CD14-positive monocyte (primary cell): Measurements from ENCODE around the gene SYP. TPM values are rescaled to one million over a fixed set of nuclear protein-coding genes. Genes with fewer than 3 reads are reported as not detected.
A peak's percentile ranks its signal among the peaks of the same experiment; 100 is the strongest.

Source experiments
- DNase-seq, 3 donors: peaks; one replicate each; pipeline ENCODE4 v3.0.0-alpha.2; 2011 to 2022
- H2AFZ ChIP-seq: 2 replicates; pipeline ENCODE4 v1.6.0; 2012; ENCODE audit warnings: mild to moderate bottlenecking, low read depth, low read length, inconsistent platforms; ENCODE audit not compliant: insufficient read depth, poor library complexity, severe bottlenecking
- H3K27ac ChIP-seq, 2 donors: 1 replicate in 1 of 2; 2 replicates in 1 of 2; pipeline ENCODE4 v1.5.1; 2012 to 2013; ENCODE audit warnings: low read length in 2 of 2, control low read depth in 1 of 2, inconsistent platforms in 1 of 2, low read depth in 1 of 2, mild to moderate bottlenecking in 1 of 2
- H3K27me3 ChIP-seq, 2 donors: one replicate each; pipeline versions ENCODE4 v1.6.0 to v1.6.1; 2011 to 2013; ENCODE audit warnings: low read length in 2 of 2; ENCODE audit not compliant: control insufficient read depth in 2 of 2, insufficient read depth in 2 of 2
- H3K36me3 ChIP-seq, 2 donors: replicated peaks in 1 of 2; 1 replicate in 1 of 2; 2 replicates in 1 of 2; pipeline versions ENCODE4 v1.5.1 to v1.6.1; 2012 to 2013; ENCODE audit warnings: low read length in 2 of 2, control low read depth in 1 of 2, inconsistent platforms in 1 of 2, mild to moderate bottlenecking in 1 of 2; ENCODE audit not compliant: insufficient read depth in 2 of 2, control insufficient read depth in 1 of 2
- H3K4me1 ChIP-seq, 2 donors: 1 replicate in 1 of 2; 2 replicates in 1 of 2; pipeline versions ENCODE4 v1.5.1 to v1.6.1; 2012 to 2013; ENCODE audit warnings: low read length in 2 of 2, control low read depth in 1 of 2, inconsistent platforms in 1 of 2, mild to moderate bottlenecking in 1 of 2, moderate library complexity in 1 of 2; ENCODE audit not compliant: insufficient read depth in 2 of 2, control insufficient read depth in 1 of 2
- H3K4me2 ChIP-seq: replicated peaks from 2 replicates; pipeline ENCODE3; 2012; ENCODE audit warnings: low read length, moderate library complexity, mild to moderate bottlenecking; ENCODE audit not compliant: poor library complexity, severe bottlenecking; ENCODE audit errors: extremely low read depth
- H3K4me3 ChIP-seq, 3 experiments: fragments of 200-600 bp in 1 of 3; sonication (generic) in 1 of 3; replicated peaks in 1 of 3; 1 replicate in 2 of 3; 2 replicates in 1 of 3; pipeline ENCODE4 v1.5.1; 2011 to 2013; ENCODE audit warnings: low read length in 3 of 3, mild to moderate bottlenecking in 3 of 3, control low read depth in 2 of 3, low read depth in 2 of 3, inconsistent platforms in 1 of 3, moderate library complexity in 1 of 3
- H3K79me2 ChIP-seq: 2 replicates; pipeline ENCODE4 v1.6.0; 2012; ENCODE audit warnings: mild to moderate bottlenecking, control low read depth, inconsistent platforms, low read length, moderate library complexity; ENCODE audit not compliant: insufficient read depth
- H3K9ac ChIP-seq: 2 replicates; pipeline ENCODE4 v1.6.0; 2017; ENCODE audit warnings: low read length, mild to moderate bottlenecking; ENCODE audit not compliant: insufficient read depth, poor library complexity, severe bottlenecking
- H3K9me3 ChIP-seq, 2 donors: replicated peaks in 1 of 2; 1 replicate in 1 of 2; 2 replicates in 1 of 2; pipeline versions ENCODE4 v1.5.1 to v1.6.1; 2012 to 2013; ENCODE audit warnings: low read length in 2 of 2, control low read depth in 1 of 2; ENCODE audit not compliant: control insufficient read depth in 1 of 2, insufficient read depth in 1 of 2
- H4K20me1 ChIP-seq: 2 replicates; pipeline ENCODE4 v1.6.0; 2012; ENCODE audit warnings: mild to moderate bottlenecking, low read length, control low read depth, moderate library complexity; ENCODE audit not compliant: insufficient read depth
- H3K27ac Mint-ChIP-seq, 7 donors: one replicate each; pipeline ENCODE4 v1.8.0; 2020; ENCODE audit warnings: mild to moderate bottlenecking in 7 of 7, mixed read lengths in 7 of 7, moderate library complexity in 6 of 7, inconsistent platforms in 2 of 7
- H3K27me3 Mint-ChIP-seq, 3 donors: one replicate each; pipeline ENCODE4 v1.8.0; 2021 to 2022; ENCODE audit warnings: low read depth in 3 of 3, mild to moderate bottlenecking in 3 of 3, mixed read lengths in 3 of 3, moderate library complexity in 3 of 3, inconsistent platforms in 1 of 3
- H3K36me3 Mint-ChIP-seq, 2 donors: one replicate each; pipeline ENCODE4 v1.8.0; 2020; ENCODE audit warnings: mixed read lengths in 2 of 2, inconsistent platforms in 1 of 2, mild to moderate bottlenecking in 1 of 2
- H3K4me1 Mint-ChIP-seq: one replicate; pipeline ENCODE4 v1.8.0; 2020; ENCODE audit warnings: mild to moderate bottlenecking, mixed read lengths
- H3K4me3 Mint-ChIP-seq, 2 donors: one replicate each; pipeline ENCODE4 v1.8.0; 2020; ENCODE audit warnings: mild to moderate bottlenecking in 2 of 2, mixed read lengths in 2 of 2, moderate library complexity in 1 of 2
- H3K9me3 Mint-ChIP-seq, 7 donors: one replicate each; pipeline ENCODE4 v1.8.0; 2020 to 2022; ENCODE audit warnings: mixed read lengths in 7 of 7, mild to moderate bottlenecking in 6 of 7, moderate library complexity in 6 of 7, inconsistent platforms in 2 of 7
- CTCF ChIP-seq: fragments of 200-600 bp; IDR thresholded peaks from one replicate; pipeline ENCODE4 v1.8.0; 2022; ENCODE audit warnings: antibody characterized with exemption, mild to moderate bottlenecking
- WGBS: methylation state at CpG from one replicate; pipeline ENCODE4 v1.1.5; 2013; ENCODE audit warnings: missing lambda C conversion rate; ENCODE audit not compliant: insufficient coverage; 5-methylcytosine and 5-hydroxymethylcytosine counted together
- intact Hi-C, 2 donors: fragments of 100-400 bp; cut with micrococcal nuclease; formaldehyde crosslinking; loops; one replicate each; pipeline versions ENCODE4 v1.15.0 to v1.15.1; 2023
- polyA plus RNA-seq, 3 donors: library from polyadenylated mRNA; depleted of rRNA in 1 of 3; unstranded in 2 of 3; stranded (reverse) in 1 of 3; fragments of 300-500 nt in 2 of 3; fragments of >200 nt in 1 of 3; fragmentation: Illumina TruSeq in 2 of 3; gene quantifications; 1 replicate in 2 of 3; 2 replicates in 1 of 3; pipeline ENCODE4 v1.2.3, GENCODE V29; 2012 to 2021

SYP gene
- polyA plus RNA-seq, 3 donors = 0.27 to 0.69 (median 0.68) TPM

- Mint-ChIP-seq H3K4me1 (peaks cover 3% of the 10 kb centered on the region), H3K9me3 (peaks cover 0 to 6% (median 1%) of the 10 kb centered on the region in 7 donors), H3K4me3 (no peak overlapping the region), H3K27ac (peak overlapping the region in 1 of 7 donors; percentile 34), H3K27me3 (peaks cover 2 to 5% (median 4%) of the 10 kb centered on the region in 3 donors), H3K36me3 (no peaks in the 10 kb centered on the region)
- DNase-seq = no peak
- Histone ChIP-seq H4K20me1 (no peaks in the 10 kb centered on the region), H3K27me3 (no peaks in the 10 kb centered on the region), H3K4me1 (no peaks in the 10 kb centered on the region), H3K9me3 (no peaks in the 10 kb centered on the region), H3K36me3 (no peaks in the 10 kb centered on the region), H3K4me2 (no peak overlapping the region), H3K27ac (no peak overlapping the region), H3K4me3 (no peak overlapping the region), H2AFZ (no peak overlapping the region), H3K9ac (no peak overlapping the region), H3K79me2 (no peaks in the 10 kb centered on the region)
- WGBS = no CpG with 5 or more reads among the region's 8 CpGs
- intact Hi-C loops = no loop called here
- TF ChIP-seq CTCF = no peak
Measured at GRCh38 chrX:49210406-49210805, 10.4 kb upstream of the SYP start.

- Mint-ChIP-seq H3K36me3 (no peaks in the 10 kb centered on the region), H3K9me3 (peaks cover 0 to 4% (median 1%) of the 10 kb centered on the region in 7 donors), H3K27me3 (peaks cover 2 to 5% (median 2%) of the 10 kb centered on the region in 3 donors), H3K27ac (no peak overlapping the region), H3K4me1 (peaks cover 3% of the 10 kb centered on the region), H3K4me3 (peak overlapping the region; percentile 63 to 67)
- WGBS = 45% methylated on average over 6 of the region's 28 CpGs
- Histone ChIP-seq H3K4me1 (no peaks in the 10 kb centered on the region), H3K79me2 (no peaks in the 10 kb centered on the region), H3K9ac (peak overlapping the region; percentile 15), H3K27me3 (no peaks in the 10 kb centered on the region), H3K4me3 (peak overlapping the region in 2 of 3 experiments; percentile 6 to 40), H4K20me1 (no peaks in the 10 kb centered on the region), H3K36me3 (no peaks in the 10 kb centered on the region), H2AFZ (peak overlapping the region; percentile 65), H3K27ac (no peak overlapping the region), H3K9me3 (no peaks in the 10 kb centered on the region), H3K4me2 (peak overlapping the region; percentile 43)
- no peak for TF ChIP-seq CTCF
- intact Hi-C loops = no loop called here
- no peak for DNase-seq
Measured at GRCh38 chrX:49209434-49210251, 9.7 kb upstream of the SYP start.
